Endodermal cell (in vitro differentiated cells): ENCODE data around the gene C11orf21. TPM values are rescaled to one million over a fixed set of nuclear protein-coding genes. Genes with fewer than 3 reads are reported as not detected.

ENCODE experiments used
- DNase-seq: peaks from one replicate; pipeline ENCODE4 v3.0.0-alpha.2; 2017
- H3K27ac ChIP-seq: 2 replicates; pipeline ENCODE4 v1.5.1; 2013; ENCODE audit warnings: mild to moderate bottlenecking, low read depth, low read length, moderate library complexity
- H3K27me3 ChIP-seq: 2 replicates; pipeline ENCODE4 v1.6.1; 2013; ENCODE audit warnings: mild to moderate bottlenecking, low read length, moderate library complexity; ENCODE audit not compliant: insufficient read depth, control insufficient read depth, poor library complexity, severe bottlenecking
- H3K36me3 ChIP-seq: 2 replicates; pipeline ENCODE4 v1.7.0; 2013; ENCODE audit warnings: mild to moderate bottlenecking, low read length, moderate library complexity; ENCODE audit not compliant: control insufficient read depth, insufficient read depth
- H3K4me1 ChIP-seq: one replicate; pipeline ENCODE4 v1.7.0; 2013; ENCODE audit warnings: low read length; ENCODE audit not compliant: control insufficient read depth, insufficient read depth
- H3K4me3 ChIP-seq: 2 replicates; pipeline ENCODE4 v1.5.1; 2013; ENCODE audit warnings: mild to moderate bottlenecking, low read length, moderate library complexity
- H3K9ac ChIP-seq: 2 replicates; pipeline ENCODE4 v1.6.1; 2013; ENCODE audit warnings: mild to moderate bottlenecking, low read length, moderate library complexity; ENCODE audit not compliant: poor library complexity, severe bottlenecking; ENCODE audit errors: extremely low read depth
- H3K9me3 ChIP-seq: 2 replicates; pipeline ENCODE4 v1.6.1; 2013; ENCODE audit warnings: mild to moderate bottlenecking, low read length, moderate library complexity; ENCODE audit not compliant: control insufficient read depth
- H3K27ac Mint-ChIP-seq: 2 replicates; pipeline ENCODE4 v1.8.0; 2020; ENCODE audit warnings: mixed read lengths
- H3K27me3 Mint-ChIP-seq: 2 replicates; pipeline ENCODE4 v1.8.0; 2021; ENCODE audit warnings: mild to moderate bottlenecking, mixed read lengths; ENCODE audit not compliant: insufficient read depth
- H3K36me3 Mint-ChIP-seq: 2 replicates; pipeline ENCODE4 v1.8.0; 2020; ENCODE audit warnings: low read depth, mixed read lengths
- H3K4me1 Mint-ChIP-seq: 2 replicates; pipeline ENCODE4 v1.8.0; 2020; ENCODE audit warnings: mixed read lengths
- H3K4me3 Mint-ChIP-seq: 2 replicates; pipeline ENCODE4 v1.8.0; 2020; ENCODE audit warnings: mild to moderate bottlenecking, moderate library complexity, mixed read lengths
- H3K9me3 Mint-ChIP-seq: 2 replicates; pipeline ENCODE4 v1.8.0; 2020; ENCODE audit warnings: mild to moderate bottlenecking, mixed read lengths
- CTCF ChIP-seq: fragments of 200-600 bp; sonication (generic); conservative IDR thresholded peaks from 2 replicates; pipeline ENCODE4 v1.5.0; 2021; ENCODE audit warnings: antibody characterized with exemption, mild to moderate bottlenecking
- WGBS, 2 experiments: methylation state at CpG; one replicate each; pipeline versions ENCODE4 v1.1.5 to v1.1.7; 2013; ENCODE audit warnings: missing lambda C conversion rate in 2 of 2, mixed read lengths in 1 of 2; ENCODE audit not compliant: insufficient coverage in 1 of 2, insufficient read length in 1 of 2; 5-methylcytosine and 5-hydroxymethylcytosine counted together
- total RNA-seq, 2 donors: library from RNA; stranded (reverse); fragmentation: NEBNext Ultra II Directional in 1 of 2; extraction: Animal tissue kit (Norgen Biotek cat#: 25700) in 1 of 2; gene quantifications; 2 replicates in 1 of 2; 3 replicates in 1 of 2; pipeline ENCODE4 v1.2.1, GENCODE V29; 2021

C11orf21 gene
- total RNA-seq, 2 donors from 2014 or later, result 0.20 TPM; not detected in 1

GRCh38 chr11:2248242-2248641, 53.5 kb downstream of the C11orf21 start:
- Mint-ChIP-seq H3K27me3 (peaks cover 15% of the 10 kb centered on the region), H3K4me3 (no peak overlapping the region), H3K4me1 (no peaks in the 10 kb centered on the region), H3K9me3 (no peaks in the 10 kb centered on the region), H3K27ac (no peak overlapping the region), H3K36me3 (no peaks in the 10 kb centered on the region)
- Histone ChIP-seq H3K4me1 (no peaks in the 10 kb centered on the region), H3K27me3 (no peaks in the 10 kb centered on the region), H3K36me3 (no peaks in the 10 kb centered on the region), H3K4me3 (no peak overlapping the region), H3K9me3 (no peaks in the 10 kb centered on the region), H3K27ac (no peak overlapping the region), H3K9ac (no peak overlapping the region)
- no peak for DNase-seq
- 89 to 92% methylated on average over 9 to 11 of the region's 11 CpGs for WGBS, 2 experiments
- TF ChIP-seq CTCF, result no peak

GRCh38 chr11:2247496-2247895, 54.2 kb downstream of the C11orf21 start:
- Histone ChIP-seq H3K9ac (no peak overlapping the region), H3K27ac (no peak overlapping the region), H3K9me3 (peaks cover 2% of the 10 kb centered on the region), H3K4me3 (no peak overlapping the region), H3K36me3 (no peaks in the 10 kb centered on the region), H3K4me1 (no peaks in the 10 kb centered on the region), H3K27me3 (no peaks in the 10 kb centered on the region)
- no peak for TF ChIP-seq CTCF
- Mint-ChIP-seq H3K4me3 (no peak overlapping the region), H3K4me1 (no peaks in the 10 kb centered on the region), H3K9me3 (no peaks in the 10 kb centered on the region), H3K27me3 (peaks cover 15% of the 10 kb centered on the region), H3K27ac (no peak overlapping the region), H3K36me3 (no peaks in the 10 kb centered on the region)
- DNase-seq, result no peak
- WGBS, 2 experiments, result 85 to 90% methylated on average over 4 to 7 of the region's 7 CpGs

Other genes with a start within 250 kb of the C11orf21 start
- gene IGF2, start 162.5 kb downstream of the C11orf21 start, total RNA-seq, result 1 to 10 TPM in 1 of 2 donors, under 1 TPM in 1; 0.80 to 5.1 TPM
- gene INS, start 140.7 kb downstream of the C11orf21 start, total RNA-seq, result not detected
- gene TH, start 130.1 kb downstream of the C11orf21 start, total RNA-seq, result not detected
- not detected for gene ASCL2, start 31.3 kb downstream of the C11orf21 start, total RNA-seq
- not detected for gene TSPAN32, start 95 bp upstream of the C11orf21 start, total RNA-seq
- gene CD81, start 75.4 kb upstream of the C11orf21 start, total RNA-seq, result 100 to 1,000 TPM; 275 to 331 TPM
- 10 to 100 TPM; 47.2 to 51.1 TPM for gene TSSC4, start 98.8 kb upstream of the C11orf21 start, total RNA-seq
- under 1 TPM; 0.11 TPM for gene TRPM5, start 142.6 kb upstream of the C11orf21 start, total RNA-seq
- 1 to 10 TPM; 1.8 to 3.5 TPM for gene KCNQ1, start 143.1 kb upstream of the C11orf21 start, total RNA-seq